GM18517 (cell line): ENCODE data around the gene VAMP5.
"Not testable (repeated sequence)": the region's sequence is repeated elsewhere in the genome, so short reads cannot be mapped to it uniquely, and the experiment has no call there.

Source experiments
- ATAC-seq: cut with Tn5 transposase; IDR thresholded peaks from one replicate; pipeline ENCODE4 v1.9.1; 2021; ENCODE audit warnings: mild to moderate bottlenecking, moderate library complexity; ENCODE audit not compliant: unreplicated experiment

The VAMP5 gene

GRCh38 chr2:85582492-85582891 lies 1.7 kb upstream of the VAMP5 start:
- ATAC-seq = no peak

- no peak for ATAC-seq
These were observed 421 bp upstream of the VAMP5 start for GRCh38 chr2:85583667-85584353.

GRCh38 chr2:85584857-85585780 lies 888 bp downstream of the VAMP5 start:
- peak; percentile 44 for ATAC-seq

GRCh38 chr2:85585781-85586105 lies 1.5 kb downstream of the VAMP5 start:
- ATAC-seq = no peak

- no peak for ATAC-seq
These were observed 4.0 kb downstream of the VAMP5 start for GRCh38 chr2:85588236-85588635.

GRCh38 chr2:85588645-85589044 lies 4.4 kb downstream of the VAMP5 start:
- no peak for ATAC-seq

GRCh38 chr2:85589181-85589580 lies 5.0 kb downstream of the VAMP5 start:
- no peak for ATAC-seq

- no peak for ATAC-seq
These were observed 6.0 kb downstream of the VAMP5 start for GRCh38 chr2:85589982-85590791.

- ATAC-seq = no peak
These were observed 6.7 kb downstream of the VAMP5 start for GRCh38 chr2:85590950-85591349.

- ATAC-seq = no peak
These were observed 7.3 kb downstream of the VAMP5 start for GRCh38 chr2:85591563-85591962.

GRCh38 chr2:85592299-85592698 lies 8.1 kb downstream of the VAMP5 start:
- not testable (repeated sequence) for ATAC-seq

- no peak for ATAC-seq
These were observed 8.8 kb downstream of the VAMP5 start for GRCh38 chr2:85593023-85593422.

GRCh38 chr2:85594715-85595300 lies 10.6 kb downstream of the VAMP5 start:
- no peak for ATAC-seq

GRCh38 chr2:85595301-85596025 lies 11.2 kb downstream of the VAMP5 start, which contains the start of gene RNF181:
TSS of gene RNF181 (plus strand) at chr2:85595745. CDS start at chr2:85595764, 19 bp downstream.
- ATAC-seq = peak; percentile 99

GRCh38 chr2:85596026-85596333 lies 11.7 kb downstream of the VAMP5 start:
- no peak for ATAC-seq

GRCh38 chr2:85596486-85597143 lies 12.4 kb downstream of the VAMP5 start:
- no peak for ATAC-seq

GRCh38 chr2:85597241-85597640 lies 13.0 kb downstream of the VAMP5 start:
- no peak for ATAC-seq

GRCh38 chr2:85598594-85599340 lies 14.5 kb downstream of the VAMP5 start:
- no peak for ATAC-seq
